OCI-LY7 (cell line): ENCODE measurements around the gene ZMYND15. TPM values are rescaled to one million over a fixed set of nuclear protein-coding genes. Genes with fewer than 3 reads are reported as not detected.

Experiments used
- BruUV-seq: library from RNA; stranded (reverse); fragments of 400-500 nt; replicated peaks from 2 replicates; lab custom pipeline; 2021; lab: Mats Ljungman, UMichigan
- CTCF ChIA-PET: fragments of 300-600 bp; sonication (Branson Sonifier 250); formaldehyde crosslinking; loops from one replicate; lab custom pipeline; 2022; ENCODE audit warnings: antibody characterized with exemption; ENCODE audit not compliant: unreplicated experiment; lab: Charles Lee
- POLR2A ChIA-PET: fragments of 300-600 bp; sonication (Branson Sonifier 250); formaldehyde crosslinking; loops from one replicate; lab custom pipeline; 2022; ENCODE audit warnings: antibody characterized with exemption; lab: Charles Lee
- DNase-seq: peaks from one replicate; pipeline ENCODE4 v3.0.0-alpha.2; 2015; ENCODE audit warnings: low spot score
- H2AFZ ChIP-seq: fragments of 200-600 bp; sonication (generic), shearing (Covaris generic); 2 replicates; pipeline ENCODE4 v1.6.1; 2014; ENCODE audit warnings: mild to moderate bottlenecking, antibody characterized with exemption, low read length, moderate library complexity
- H3K27ac ChIP-seq: fragments of 200-600 bp; sonication (generic); 2 replicates; pipeline ENCODE4 v1.5.1; 2014; ENCODE audit warnings: mixed run types, low read depth, mild to moderate bottlenecking, moderate library complexity, low read length, inconsistent platforms; ENCODE audit not compliant: poor library complexity, severe bottlenecking
- H3K36me3 ChIP-seq: fragments of 200-600 bp; sonication (generic); 2 replicates; pipeline ENCODE4 v1.6.1; 2014; ENCODE audit warnings: mild to moderate bottlenecking, antibody characterized with exemption, low read length, moderate library complexity, mixed read lengths; ENCODE audit not compliant: insufficient read depth
- H3K4me1 ChIP-seq: fragments of 200-600 bp; sonication (generic); 2 replicates; pipeline ENCODE4 v1.5.1; 2014; ENCODE audit warnings: mild to moderate bottlenecking, low read length; ENCODE audit not compliant: insufficient read depth, poor library complexity, severe bottlenecking
- H3K4me2 ChIP-seq: fragments of 200-600 bp; sonication (generic); 2 replicates; pipeline ENCODE4 v1.6.1; 2014; ENCODE audit warnings: mild to moderate bottlenecking, low read length
- H3K4me3 ChIP-seq: fragments of 200-600 bp; sonication (generic); 2 replicates; pipeline ENCODE4 v1.5.1; 2014; ENCODE audit warnings: mild to moderate bottlenecking, low read depth, low read length; ENCODE audit not compliant: poor library complexity, severe bottlenecking
- H3K79me2 ChIP-seq: fragments of 200-600 bp; sonication (generic); 2 replicates; pipeline ENCODE4 v1.6.1; 2016; ENCODE audit warnings: low read depth, mild to moderate bottlenecking, low read length, moderate library complexity, mixed read lengths; ENCODE audit not compliant: insufficient read depth
- H3K9me2 ChIP-seq: fragments of 200-600 bp; sonication (generic); 2 replicates; pipeline ENCODE4 v1.6.1; 2016; ENCODE audit warnings: mild to moderate bottlenecking, low read length, mixed read lengths; ENCODE audit not compliant: insufficient read depth
- H3K9me3 ChIP-seq: fragments of 200-600 bp; sonication (generic); 2 replicates; pipeline ENCODE4 v1.6.1; 2014; ENCODE audit warnings: mild to moderate bottlenecking, mixed run types, low read length, mixed read lengths
- H4K20me1 ChIP-seq: fragments of 200-600 bp; sonication (generic); 2 replicates; pipeline ENCODE4 v1.6.1; 2014; ENCODE audit warnings: mild to moderate bottlenecking, antibody characterized with exemption, low read length, moderate library complexity, mixed read lengths; ENCODE audit not compliant: insufficient read depth
- EZH2phosphoT487 ChIP-seq: fragments of 200-600 bp; sonication (generic); IDR thresholded peaks from 2 replicates; pipeline ENCODE4 v1.6.1; 2018; ENCODE audit warnings: low read depth, borderline replicate concordance, mild to moderate bottlenecking, mixed run types, antibody characterized with exemption, low read length, moderate library complexity, mixed read lengths
- intact Hi-C: fragments of 100-400 bp; cut with micrococcal nuclease; formaldehyde crosslinking; loops from one replicate; pipeline ENCODE4 v1.10.0; 2022; ENCODE audit not compliant: unreplicated experiment
- total RNA-seq, 2 experiments: library from RNA; depleted of rRNA in 1 of 2; stranded (reverse); fragments of >200 nt in 1 of 2; shearing (Covaris generic) in 1 of 2; gene quantifications; 2 replicates each; pipeline ENCODE4 v1.2.3, GENCODE V29; 2014 to 2022
- TF ChIP-seq, protein P1 (sequence below): fragments of 200-600 bp; sonication (generic); conservative IDR thresholded peaks from 2 replicates; pipeline ENCODE4 v1.5.1; 2014; ENCODE audit warnings: mild to moderate bottlenecking, antibody characterized with exemption, low read length, moderate library complexity, mixed read lengths

ZMYND15 gene
- total RNA-seq, 2 experiments from 2014 or later = not detected

DNA sequence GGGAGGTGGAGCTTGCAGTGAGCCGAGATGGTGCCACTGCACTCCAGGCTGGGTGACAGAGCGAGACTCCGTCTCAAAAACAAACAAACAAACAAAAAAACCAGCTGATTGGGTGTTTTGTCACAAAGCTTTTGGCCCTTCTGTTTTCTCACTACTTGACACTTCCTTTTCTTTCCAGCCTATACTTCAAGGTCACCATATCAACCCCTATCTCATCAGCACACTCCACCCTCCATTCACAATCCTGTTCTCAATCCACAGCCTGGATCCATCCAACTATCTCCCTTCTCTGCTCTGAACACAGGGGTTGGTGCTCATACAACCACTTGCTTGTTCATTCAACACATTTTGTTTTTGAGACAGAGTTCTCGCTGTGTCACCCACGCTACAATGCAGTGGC lies 15.0 kb upstream of the ZMYND15 start:
- Histone ChIP-seq H3K4me1 (no peaks in the 10 kb centered on the region), H4K20me1 (no peaks in the 10 kb centered on the region), H3K79me2 (no peaks in the 10 kb centered on the region), H3K9me3 (no peaks in the 10 kb centered on the region), H2AFZ (no peak overlapping the region), H3K4me2 (no peak overlapping the region), H3K36me3 (0 out of 2 replicates have a peak, but pooled peaks cover 9% of the 10 kb centered on the region), H3K27ac (no peak overlapping the region), H3K4me3 (no peak overlapping the region), H3K9me2 (no peaks in the 10 kb centered on the region)
- POLR2A ChIA-PET = no interaction called here
- no peak for DNase-seq
- TF ChIP-seq, protein P1, sequence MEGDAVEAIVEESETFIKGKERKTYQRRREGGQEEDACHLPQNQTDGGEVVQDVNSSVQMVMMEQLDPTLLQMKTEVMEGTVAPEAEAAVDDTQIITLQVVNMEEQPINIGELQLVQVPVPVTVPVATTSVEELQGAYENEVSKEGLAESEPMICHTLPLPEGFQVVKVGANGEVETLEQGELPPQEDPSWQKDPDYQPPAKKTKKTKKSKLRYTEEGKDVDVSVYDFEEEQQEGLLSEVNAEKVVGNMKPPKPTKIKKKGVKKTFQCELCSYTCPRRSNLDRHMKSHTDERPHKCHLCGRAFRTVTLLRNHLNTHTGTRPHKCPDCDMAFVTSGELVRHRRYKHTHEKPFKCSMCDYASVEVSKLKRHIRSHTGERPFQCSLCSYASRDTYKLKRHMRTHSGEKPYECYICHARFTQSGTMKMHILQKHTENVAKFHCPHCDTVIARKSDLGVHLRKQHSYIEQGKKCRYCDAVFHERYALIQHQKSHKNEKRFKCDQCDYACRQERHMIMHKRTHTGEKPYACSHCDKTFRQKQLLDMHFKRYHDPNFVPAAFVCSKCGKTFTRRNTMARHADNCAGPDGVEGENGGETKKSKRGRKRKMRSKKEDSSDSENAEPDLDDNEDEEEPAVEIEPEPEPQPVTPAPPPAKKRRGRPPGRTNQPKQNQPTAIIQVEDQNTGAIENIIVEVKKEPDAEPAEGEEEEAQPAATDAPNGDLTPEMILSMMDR = no peak
- TF ChIP-seq EZH2phosphoT487 = no peak
- CTCF ChIA-PET = no interaction called here
- intact Hi-C loops = no loop called here
- BruUV-seq = no TSS peak

- ChIA-PET CTCF (no interaction called here), POLR2A (no interaction called here)
- DNase-seq = no peak
- Histone ChIP-seq H3K9me3 (no peaks in the 10 kb centered on the region), H3K36me3 (no peaks in the 10 kb centered on the region), H3K9me2 (no peaks in the 10 kb centered on the region), H2AFZ (no peak overlapping the region), H3K79me2 (no peaks in the 10 kb centered on the region), H3K4me2 (no peak overlapping the region), H3K4me3 (no peak overlapping the region), H3K27ac (no peak overlapping the region), H3K4me1 (peaks cover 4% of the 10 kb centered on the region), H4K20me1 (no peaks in the 10 kb centered on the region)
- intact Hi-C loops = no loop called here
- BruUV-seq = no TSS peak
- no peak for TF ChIP-seq EZH2phosphoT487
- TF ChIP-seq, protein P1 = no peak
These were observed 13.9 kb upstream of the ZMYND15 start for GRCh38 chr17:4725646-4726310.

DNA sequence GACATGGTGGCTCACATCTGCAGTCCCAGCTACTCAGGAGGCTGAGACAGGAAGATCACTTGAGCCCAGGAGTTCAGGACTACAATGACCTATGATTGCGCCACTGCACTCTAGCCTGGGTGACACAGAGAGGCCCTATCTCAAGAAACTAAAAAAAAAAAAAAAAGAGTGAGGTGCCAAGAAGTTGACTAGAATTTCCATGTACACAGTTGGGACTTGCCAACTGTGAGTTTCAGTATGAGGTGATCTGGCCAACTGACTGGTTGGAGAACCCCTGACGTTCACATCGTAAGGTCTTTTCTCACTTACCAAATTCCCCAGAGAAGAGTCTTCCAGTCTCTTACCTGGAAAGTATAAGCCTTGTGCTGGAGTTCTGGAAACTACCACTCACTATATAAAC lies 11.5 kb upstream of the ZMYND15 start:
- no peak overlapping the region for H3K4me2 ChIP-seq
- peaks cover 19% of the 10 kb centered on the region for H3K4me1 ChIP-seq
- no peak overlapping the region for H2AFZ ChIP-seq
- no peak for TF ChIP-seq EZH2phosphoT487
- TF ChIP-seq, protein P1 = no peak
- DNase-seq = no peak
- no peak overlapping the region for H3K27ac ChIP-seq
- no peaks in the 10 kb centered on the region for H4K20me1 ChIP-seq
- CTCF ChIA-PET = no interaction called here
- H3K4me3 ChIP-seq = no peak overlapping the region
- no peaks in the 10 kb centered on the region for H3K36me3 ChIP-seq
- intact Hi-C loops = no loop called here
- no peaks in the 10 kb centered on the region; the same call in 1 of the 2 replicates for H3K79me2 ChIP-seq
- no peaks in the 10 kb centered on the region for H3K9me3 ChIP-seq
- POLR2A ChIA-PET = no interaction called here
- no peaks in the 10 kb centered on the region for H3K9me2 ChIP-seq
- BruUV-seq = no TSS peak
